Activated CD4-positive, CD25-positive, alpha-beta regulatory T cell treated with anti-CD3 and anti-CD28 coated beads, Interleukin-2, amount 50 U/mL, for 72 hours (primary cell): ENCODE measurements around the gene RECK.

Experiments used
- DNase-seq: peaks from one replicate; pipeline ENCODE4 v3.0.0; 2021

The RECK gene

GRCh38 chr9:36029765-36030528 is 6.8 kb upstream of the RECK start:
- DNase-seq = no peak

DNA sequence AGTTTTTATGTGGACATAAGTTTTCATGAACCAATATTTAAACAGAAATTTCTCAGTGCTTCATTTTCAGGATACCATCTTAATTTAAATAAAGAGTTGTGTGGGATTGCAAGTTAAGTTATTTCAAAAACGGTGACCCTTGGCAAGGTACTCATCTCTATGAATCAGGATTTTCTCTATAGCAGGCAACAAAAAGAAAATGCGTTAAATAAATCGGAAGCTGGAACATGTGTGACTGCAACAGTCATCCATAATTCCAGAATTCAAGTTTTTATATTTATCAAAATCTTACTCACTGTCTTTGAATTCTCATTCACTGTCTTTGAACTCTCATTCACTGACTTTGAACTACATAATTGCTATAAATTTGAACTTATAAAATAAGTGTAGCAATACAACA is 5.8 kb upstream of the RECK start:
- DNase-seq = no peak

DNA sequence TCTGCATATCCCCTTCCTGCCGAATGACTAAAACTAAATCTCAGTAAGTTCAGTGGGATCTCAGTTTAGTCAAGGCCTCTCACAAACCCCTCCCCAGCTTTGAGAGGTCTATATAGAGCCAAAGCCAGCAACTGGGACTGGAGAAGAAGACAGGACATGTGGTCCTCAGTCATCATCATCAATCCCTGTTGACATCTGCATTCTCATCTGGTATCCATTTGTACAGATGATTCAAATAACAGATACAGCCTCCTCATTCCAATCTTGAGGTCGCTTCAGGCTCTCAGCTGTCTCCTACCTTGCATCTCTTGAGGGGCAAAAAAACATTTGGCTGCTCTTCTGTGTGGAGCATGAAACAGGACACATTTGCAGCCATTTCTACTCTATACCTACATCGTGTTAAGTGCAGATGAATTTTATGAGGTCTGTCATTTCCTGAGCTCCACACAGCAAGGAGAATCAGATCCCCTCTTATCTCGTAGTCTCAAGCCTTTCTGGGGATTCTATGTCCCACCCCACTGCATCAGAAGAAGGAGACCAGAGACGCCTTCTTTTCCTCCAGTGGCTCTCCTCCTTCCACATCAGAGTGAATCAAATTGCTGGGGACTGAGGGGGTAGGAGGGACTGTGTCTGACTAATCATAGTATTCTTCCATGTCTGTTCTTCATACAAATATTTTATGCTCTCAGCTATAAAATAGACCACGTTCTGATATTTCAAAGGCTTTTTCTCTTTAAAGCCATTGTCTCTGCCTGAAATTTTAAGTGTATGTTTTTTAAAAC is 4.7 kb upstream of the RECK start:
- no peak for DNase-seq

- DNase-seq = no peak
Observed at GRCh38 chr9:36033788-36034187, 2.9 kb upstream of the RECK start.

GRCh38 chr9:36034234-36034633 is 2.5 kb upstream of the RECK start:
- DNase-seq = no peak

- DNase-seq = no peak
Observed at GRCh38 chr9:36035006-36035405, 1.7 kb upstream of the RECK start.

DNA sequence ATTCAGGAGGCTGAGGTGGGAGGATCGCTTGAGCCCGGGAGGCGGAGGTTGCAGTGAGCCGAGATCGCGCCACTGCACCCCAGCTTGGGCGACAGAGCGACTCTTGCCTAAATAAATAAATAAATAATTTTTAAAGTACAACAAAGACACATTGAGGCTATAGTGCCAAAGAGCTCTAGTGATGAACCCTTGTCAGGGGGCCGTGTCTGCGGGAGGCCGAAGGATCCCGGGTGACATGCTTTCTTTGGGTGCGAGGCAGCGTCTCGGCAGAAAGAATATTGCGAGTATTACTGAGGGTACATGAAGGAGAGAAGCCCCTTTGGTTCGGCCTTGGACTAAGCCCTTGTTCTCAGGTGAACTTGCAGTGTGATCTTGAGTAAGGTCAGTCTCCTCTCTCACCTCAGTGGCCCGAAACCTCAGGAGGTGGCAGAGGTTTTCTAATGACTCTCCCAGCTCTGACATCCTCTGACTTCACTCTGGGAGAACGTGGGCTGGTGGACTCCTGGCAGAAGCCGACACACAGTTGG is 397 bp upstream of the RECK start:
- no peak for DNase-seq

GRCh38 chr9:36037549-36038122 is 923 bp downstream of the RECK start:
- no peak for DNase-seq

DNA sequence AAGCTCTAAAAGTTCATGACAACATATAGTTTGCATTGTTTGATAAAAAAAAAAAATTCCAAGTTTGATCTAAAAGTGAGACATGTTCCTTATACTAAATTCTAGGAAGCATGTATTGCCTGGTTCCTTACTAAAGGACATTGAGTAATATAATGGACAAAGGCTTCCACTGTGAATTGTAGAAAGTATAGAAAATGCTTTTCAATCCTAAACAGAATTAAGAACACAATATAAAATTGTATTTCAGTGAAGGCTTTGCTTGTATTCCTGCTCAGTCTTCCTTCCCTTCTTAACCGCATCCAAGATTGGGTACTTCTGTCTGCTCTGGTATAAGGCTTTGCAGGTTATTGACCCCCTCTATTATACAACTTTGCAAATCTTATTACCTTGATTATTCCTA is 2.4 kb downstream of the RECK start:
- DNase-seq = no peak

DNA sequence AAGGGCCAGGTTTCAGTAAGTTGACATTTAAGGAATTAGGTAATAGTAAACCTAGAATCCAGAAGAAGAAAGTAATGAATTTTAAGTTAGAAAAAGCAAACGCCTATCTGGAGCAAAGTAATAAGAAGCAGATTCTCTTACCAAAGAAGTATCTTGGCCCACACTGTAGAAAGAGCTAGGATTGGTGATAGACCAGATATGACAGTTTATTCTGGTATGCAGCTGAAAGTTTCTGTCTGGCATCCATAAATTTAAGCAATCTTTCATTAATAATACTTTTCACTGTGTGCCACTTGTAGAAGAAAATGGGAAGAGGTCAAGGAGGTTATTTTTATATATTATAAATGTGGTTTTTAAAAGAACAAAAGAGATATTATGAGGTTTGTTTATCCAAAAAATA is 3.0 kb downstream of the RECK start:
- DNase-seq = no peak

DNA sequence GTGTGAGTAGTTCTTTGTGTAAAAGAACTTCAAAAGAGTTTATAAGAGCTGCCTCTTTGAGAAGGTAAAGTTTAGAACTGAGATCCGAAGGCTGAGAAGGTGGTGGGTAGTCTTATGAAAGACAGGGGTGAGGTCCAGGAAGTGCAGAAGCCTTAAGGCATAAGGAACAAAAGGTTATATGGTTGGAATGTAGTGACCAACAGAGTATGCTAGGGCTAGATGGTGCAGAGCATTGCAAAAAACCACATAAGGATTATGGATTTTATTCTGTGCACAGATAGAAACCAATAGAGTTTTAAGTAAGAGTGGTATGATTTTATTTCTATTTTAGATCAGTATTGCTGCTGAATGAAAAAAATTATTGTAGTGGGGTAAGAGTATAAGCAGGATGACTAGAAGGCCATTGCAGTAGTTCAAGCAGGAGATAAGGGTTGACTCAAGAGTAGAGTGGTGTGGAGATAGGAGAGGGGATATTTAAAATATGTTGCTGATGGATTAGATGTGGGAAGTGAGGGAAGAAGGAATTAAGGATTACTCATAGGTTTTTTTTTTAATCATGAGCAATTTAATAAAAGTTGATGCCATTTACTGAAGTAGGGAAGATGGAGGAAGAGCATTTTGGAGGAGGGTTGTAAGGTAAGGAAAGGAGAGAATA is 3.7 kb downstream of the RECK start:
- DNase-seq = no peak

DNA sequence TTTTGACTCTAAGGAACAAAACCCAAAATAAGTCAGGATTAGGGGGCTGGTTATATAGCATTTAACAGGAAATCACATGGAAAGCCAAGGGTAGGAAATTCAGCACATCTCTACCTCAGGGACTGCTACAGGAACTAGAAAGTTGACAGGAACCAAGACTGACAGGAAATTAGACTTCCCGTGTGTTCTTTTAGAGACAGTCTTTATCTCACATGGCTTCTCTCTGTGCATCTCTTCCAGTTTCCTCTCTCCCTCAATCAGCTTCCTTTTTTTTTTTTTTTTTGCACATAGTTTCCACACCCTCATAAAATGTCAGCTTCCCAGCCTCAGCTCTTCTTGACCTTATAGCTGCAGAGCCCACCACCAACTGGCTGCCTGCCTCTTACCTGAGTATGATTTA is 4.8 kb downstream of the RECK start:
- DNase-seq = no peak

DNA sequence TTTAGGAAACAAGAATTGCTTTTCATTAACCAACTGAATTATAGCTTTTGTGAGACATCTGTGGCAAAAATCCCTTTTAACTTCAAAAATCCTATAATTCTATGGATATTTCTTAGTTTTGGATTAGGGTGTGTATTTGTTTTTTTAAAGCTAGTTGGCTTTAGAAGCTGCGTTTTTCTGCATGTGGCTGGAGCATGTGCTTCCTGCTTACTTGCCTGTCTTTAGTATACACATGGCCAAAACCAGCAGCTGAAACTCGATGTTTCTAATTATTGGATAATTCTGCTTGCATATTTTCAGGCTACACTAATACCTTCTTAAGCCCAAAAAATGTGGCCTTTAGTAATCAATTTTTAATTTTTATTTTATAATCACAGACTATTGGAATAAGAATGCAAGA is 8.9 kb downstream of the RECK start:
- no peak for DNase-seq

- no peak for DNase-seq
Observed at GRCh38 chr9:36046923-36047322, 10.2 kb downstream of the RECK start.

- no peak for DNase-seq
Observed at GRCh38 chr9:36049408-36049807, 12.7 kb downstream of the RECK start.

DNA sequence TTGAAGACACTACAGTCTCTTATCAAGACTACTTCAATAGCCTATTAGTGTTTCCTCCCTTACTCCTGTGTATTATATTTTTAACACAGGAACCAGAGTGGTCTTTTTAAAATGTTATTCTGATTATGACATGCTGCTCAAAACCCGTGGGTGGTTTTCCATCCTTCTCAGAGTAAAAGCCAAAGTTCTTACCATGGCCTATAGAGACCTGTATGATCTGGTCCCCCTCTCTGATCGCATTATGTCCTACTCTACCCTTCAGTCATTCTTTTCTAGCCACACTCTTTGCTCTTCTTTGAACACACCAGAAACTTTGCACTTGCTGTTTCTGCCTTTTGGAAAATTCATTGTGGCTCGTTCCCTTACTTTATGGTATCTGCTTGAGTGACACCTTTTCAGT is 13.8 kb downstream of the RECK start:
- DNase-seq = no peak

GRCh38 chr9:36051317-36051716 is 14.6 kb downstream of the RECK start:
- no peak for DNase-seq

DNA sequence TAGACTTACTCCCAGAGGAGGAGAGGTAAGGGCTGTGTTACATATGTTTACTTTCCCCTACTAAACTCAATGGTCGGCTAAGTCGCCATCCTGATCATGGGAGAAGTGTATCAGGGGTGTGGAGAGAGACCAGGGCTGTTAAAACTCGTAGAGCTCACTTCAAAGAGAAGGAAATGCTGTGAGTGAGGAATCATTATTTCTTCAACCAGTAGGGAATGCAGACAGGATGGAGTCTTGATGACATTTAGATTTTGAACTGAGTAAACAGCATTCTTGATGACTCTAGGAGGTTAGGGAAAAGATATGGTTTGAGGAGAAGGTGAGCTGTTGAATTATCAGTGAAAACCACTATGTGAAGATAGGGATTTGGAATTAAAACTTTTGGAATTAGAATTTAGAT is 17.3 kb downstream of the RECK start:
- DNase-seq = no peak

GRCh38 chr9:36056896-36057295 is 20.2 kb downstream of the RECK start:
- no peak for DNase-seq

GRCh38 chr9:36063804-36064447 is 27.2 kb downstream of the RECK start:
- no peak for DNase-seq

DNA sequence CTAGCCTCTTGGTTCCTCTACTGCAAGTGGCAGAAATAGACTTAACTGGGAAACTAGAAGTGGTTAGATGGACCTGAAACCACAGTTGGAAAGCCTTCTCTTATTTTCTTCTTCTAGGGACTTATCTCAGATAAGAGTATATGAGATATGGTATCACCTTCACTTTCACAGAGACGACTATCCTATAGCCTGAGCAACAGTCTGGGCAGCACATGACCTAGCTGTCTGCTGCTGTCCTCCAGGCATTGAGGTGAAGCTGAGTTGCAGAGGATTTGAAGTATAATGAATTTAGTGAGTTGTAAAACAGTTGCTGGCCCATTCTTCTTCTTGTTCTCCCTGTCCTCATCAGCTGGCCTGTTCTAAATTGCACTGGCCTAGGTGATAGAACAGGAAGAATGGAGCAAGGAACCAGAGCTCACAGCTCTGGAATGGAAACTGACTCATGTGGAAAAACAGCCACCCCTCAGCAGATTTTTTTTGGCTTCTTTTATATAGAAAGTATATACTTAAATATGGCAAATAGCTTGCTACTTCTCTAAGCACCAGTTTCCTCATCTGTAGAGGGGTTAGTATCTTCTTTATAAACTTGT is 27.8 kb downstream of the RECK start:
- no peak for DNase-seq

- no peak for DNase-seq
Observed at GRCh38 chr9:36074055-36074454, 37.3 kb downstream of the RECK start.
